ENCODE measurements around the gene RARG.
"Not testable (repeated sequence)": the region's sequence is repeated elsewhere in the genome, so short reads cannot be mapped to it uniquely, and the experiment has no call there.

RARG gene

GRCh38 chr12:53180931-53181645, 50.9 kb downstream of the RARG start:
- DNase-seq (ENCODE audit: insufficient read length, low spot score) (peak; percentile 88), FAIRE-seq (no peak)
- no peak for TF ChIP-seq CTCF (IDR thresholded peaks at IDR 0.05; ENCODE audit: insufficient read depth, missing control alignments)

- FAIRE-seq (no peak), DNase-seq (ENCODE audit: insufficient read length, low spot score) (peak; percentile 89)
- no peak for TF ChIP-seq CTCF (IDR thresholded peaks at IDR 0.05; ENCODE audit: insufficient read depth, missing control alignments)
Measured at GRCh38 chr12:53180220-53180930, 51.6 kb downstream of the RARG start, which contains the start of the genes CSAD and ZNF740. Gene CSAD (minus strand): TSS chr12:53180925. CDS start chr12:53173470, 7,455 bp downstream. Gene ZNF740 (plus strand): TSS chr12:53180722. CDS start chr12:53181984, 1,262 bp downstream.

- no peak for TF ChIP-seq CTCF (IDR thresholded peaks at IDR 0.05; ENCODE audit: insufficient read depth, missing control alignments)
- DNase-seq (ENCODE audit: insufficient read length, low spot score) (no peak), FAIRE-seq (no peak)
Measured at GRCh38 chr12:53179687-53180219, 52.3 kb downstream of the RARG start.

DNA sequence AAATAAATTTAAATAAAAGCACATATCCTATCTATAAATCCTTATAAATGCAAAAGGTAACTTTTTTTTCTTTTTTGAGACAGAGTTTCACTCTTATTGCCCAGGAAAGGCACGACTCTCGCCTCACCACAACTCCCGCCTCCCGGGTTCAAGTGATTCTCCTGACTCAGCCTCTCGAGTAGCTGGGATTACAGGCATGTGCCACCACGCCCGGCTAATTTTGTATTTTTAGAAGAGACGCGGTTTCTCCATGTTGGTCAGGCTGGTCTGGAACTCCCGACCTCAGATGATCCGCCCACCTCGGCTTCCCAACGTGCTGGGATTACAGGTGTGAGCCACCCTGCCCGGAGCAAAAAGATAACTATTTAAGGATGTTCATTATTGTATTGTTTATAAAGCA, 53.2 kb downstream of the RARG start:
- not testable (repeated sequence) for DNase-seq (ENCODE audit: insufficient read length, low spot score); FAIRE-seq

DNA sequence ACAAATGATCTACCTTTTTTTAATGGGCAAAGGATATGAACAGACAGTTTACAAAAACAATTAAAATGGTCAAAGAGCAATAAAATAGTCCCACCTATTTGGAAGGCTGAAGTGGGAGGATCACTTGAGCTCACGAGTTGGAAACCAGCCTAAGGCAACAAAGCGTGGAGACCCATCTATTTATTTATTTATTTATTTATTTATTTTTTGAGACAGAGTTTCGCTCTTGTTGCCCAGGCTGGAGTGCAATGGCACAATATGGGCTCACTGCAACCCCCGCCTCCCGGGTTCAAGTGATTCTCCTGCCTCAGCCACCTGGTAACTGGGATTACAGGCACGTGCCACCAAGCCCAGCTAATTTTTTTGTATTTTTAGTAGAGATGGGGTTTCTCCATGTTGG, 54.6 kb downstream of the RARG start:
- not testable (repeated sequence) for DNase-seq (ENCODE audit: insufficient read length, low spot score); FAIRE-seq

DNA sequence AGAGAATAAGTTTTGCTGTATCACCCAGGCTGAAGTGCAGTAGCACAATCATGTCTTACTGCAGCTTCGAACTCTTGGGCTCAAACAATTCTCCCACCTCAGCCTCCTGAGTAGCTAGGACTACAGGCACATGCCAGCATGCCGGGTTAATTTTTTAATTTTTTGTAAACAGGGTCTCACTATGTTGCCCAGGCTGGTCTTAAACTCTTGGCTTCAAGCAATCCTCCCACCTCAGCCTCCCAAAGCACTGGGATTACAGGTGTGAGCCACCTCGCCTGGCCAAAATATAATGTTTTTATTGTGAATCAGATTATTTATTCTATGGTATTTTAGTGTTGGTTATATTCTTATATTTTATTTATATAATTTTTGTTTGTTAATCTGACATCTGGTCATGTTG, 55.3 kb downstream of the RARG start:
- no peak for DNase-seq (ENCODE audit: insufficient read length, low spot score)
- no peak for TF ChIP-seq CTCF (IDR thresholded peaks at IDR 0.05; ENCODE audit: insufficient read depth, missing control alignments)
- FAIRE-seq = no peak

- no peak for TF ChIP-seq CTCF (IDR thresholded peaks at IDR 0.05; ENCODE audit: insufficient read depth, missing control alignments)
- FAIRE-seq = no peak
- DNase-seq (ENCODE audit: insufficient read length, low spot score) = no peak
Measured at GRCh38 chr12:53174881-53175491, 57.0 kb downstream of the RARG start.

Data from D721Med (cell line).